Activated CD4-positive, alpha-beta T cell treated with anti-CD3 and anti-CD28 coated beads, Interleukin-2, Interleukin-4, amounts not matched to agents 100 ng/mL and 50 ng/mL, durations not matched to agents 16 hours and 8 hours (primary cell): ENCODE measurements around the gene BUB3.

Source experiments
- DNase-seq: peaks from one replicate; pipeline ENCODE4 v3.0.0-alpha.2; 2020; ENCODE audit warnings: low spot score

Gene BUB3

GRCh38 chr10:123141791-123142700 is 12.2 kb upstream of the BUB3 start:
- DNase-seq, result no peak

DNA sequence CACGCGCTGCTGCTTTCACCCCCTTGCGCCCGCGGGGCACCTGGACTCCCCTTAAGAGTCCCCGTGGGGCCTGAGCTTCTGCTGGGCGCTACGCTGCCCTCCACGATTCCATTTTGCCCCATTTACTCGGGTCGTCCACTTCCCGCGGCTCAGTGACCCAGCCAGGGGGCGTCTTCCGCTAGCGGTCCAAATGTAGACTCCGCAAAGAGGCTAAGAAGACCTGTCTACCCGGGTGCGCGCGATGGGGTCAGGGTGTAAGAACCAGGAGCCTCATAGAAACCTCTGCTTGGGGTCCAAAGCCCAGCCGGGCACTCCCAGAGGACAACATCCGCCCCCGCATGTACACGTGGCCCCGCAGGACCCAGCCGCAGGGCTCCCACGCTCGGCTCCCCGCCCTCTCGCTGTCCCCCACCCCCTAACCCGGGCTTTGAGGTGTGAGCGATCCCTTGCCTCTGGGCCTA is 11.5 kb upstream of the BUB3 start:
- no peak for DNase-seq

DNA sequence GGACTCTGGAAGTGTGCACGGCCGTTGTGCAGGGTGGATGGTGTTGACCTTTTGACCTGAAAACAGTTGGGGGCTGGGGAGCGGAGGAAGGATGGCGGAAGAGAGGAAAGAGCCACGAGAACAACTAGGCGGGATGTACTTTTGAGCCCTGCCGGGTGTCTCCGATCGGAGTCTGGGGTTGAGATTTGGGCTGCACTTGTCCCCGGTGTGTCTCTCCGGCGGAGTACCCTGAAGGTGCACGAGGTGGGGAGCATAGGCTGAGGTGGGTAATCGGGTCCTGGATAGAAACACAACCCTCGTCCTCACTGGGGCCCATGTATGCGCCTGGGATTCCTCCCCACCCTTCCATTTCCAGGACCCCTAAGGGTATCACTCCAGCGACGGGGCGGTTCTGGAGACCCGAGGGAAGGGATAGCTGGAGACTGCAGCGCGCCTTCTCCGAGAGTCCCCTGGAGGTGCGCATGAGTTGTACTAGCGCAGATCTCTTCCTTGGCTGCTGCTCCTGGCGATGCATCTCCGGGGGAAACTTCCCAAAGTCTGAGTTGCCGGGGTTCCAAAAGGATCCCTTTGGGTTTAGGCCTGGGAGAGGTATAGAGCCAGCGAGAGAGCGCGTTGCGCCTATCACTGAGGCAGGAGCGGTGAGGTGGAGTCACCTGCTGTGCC is 10.9 kb upstream of the BUB3 start:
- no peak for DNase-seq

- no peak for DNase-seq
Measured at GRCh38 chr10:123143825-123144168, 10.4 kb upstream of the BUB3 start.

DNA sequence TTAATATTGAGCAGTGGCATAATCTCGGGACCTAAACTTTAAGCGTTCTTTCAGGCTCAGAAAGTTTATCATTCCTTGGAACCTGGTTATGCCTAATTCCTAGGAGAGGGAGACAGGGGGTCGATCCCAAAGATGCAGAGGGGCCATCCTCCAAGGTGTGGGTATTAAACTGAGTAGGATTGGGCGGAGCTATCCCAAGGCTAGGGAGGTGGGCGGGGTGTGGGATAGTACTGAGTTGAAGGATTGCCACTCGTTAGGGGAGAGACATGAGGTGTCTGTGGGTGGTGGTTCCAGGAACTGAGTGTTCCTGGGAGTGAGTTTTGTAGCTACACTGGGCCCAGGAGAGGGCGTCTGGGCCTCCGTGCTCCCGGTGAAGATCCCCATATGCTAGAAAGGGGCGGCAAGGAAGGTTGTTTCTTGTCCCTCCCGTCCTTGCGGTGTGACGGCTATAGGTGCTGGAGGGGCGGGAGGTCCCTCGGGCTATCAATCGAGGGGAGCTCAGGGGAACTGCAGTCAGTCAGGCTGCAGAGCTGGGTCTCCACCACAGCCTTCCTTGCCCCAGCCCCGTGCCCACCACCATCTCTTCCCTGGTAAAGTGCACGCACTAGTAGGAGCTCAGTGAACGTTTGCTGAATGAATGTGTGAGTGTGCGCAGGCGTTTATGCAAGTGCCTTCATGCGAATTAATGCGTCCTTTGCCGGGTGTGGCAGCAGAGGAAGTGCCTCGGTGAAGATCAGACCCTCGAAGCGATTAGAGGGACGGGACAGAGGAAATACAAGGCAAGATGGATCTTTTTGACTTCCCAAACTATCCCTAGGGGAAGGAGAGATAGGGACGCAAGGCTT is 9.3 kb upstream of the BUB3 start:
- no peak for DNase-seq

DNA sequence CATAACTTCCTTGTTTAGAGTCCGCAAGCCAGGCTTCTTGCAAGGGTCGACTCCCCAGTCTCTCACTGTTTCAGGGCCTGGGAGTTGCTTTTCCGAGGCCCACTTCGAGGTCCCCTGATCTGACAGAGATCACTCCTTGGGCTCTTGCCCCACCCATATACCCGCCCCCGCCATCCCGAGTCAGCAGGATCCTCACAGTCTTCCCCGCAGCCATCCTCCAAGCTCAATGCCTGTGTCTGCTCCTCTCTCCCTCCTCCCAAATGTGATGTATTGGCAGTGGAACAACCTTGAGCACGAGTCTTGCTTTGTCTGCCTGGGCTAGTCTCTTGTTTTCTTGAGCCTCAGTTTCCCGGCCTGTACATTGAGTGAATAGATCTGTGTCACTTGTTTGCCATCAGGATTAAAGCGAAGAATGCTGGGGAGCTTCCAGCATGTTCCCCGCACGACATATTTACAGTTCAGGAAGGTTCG is 8.6 kb upstream of the BUB3 start:
- DNase-seq, result no peak

DNA sequence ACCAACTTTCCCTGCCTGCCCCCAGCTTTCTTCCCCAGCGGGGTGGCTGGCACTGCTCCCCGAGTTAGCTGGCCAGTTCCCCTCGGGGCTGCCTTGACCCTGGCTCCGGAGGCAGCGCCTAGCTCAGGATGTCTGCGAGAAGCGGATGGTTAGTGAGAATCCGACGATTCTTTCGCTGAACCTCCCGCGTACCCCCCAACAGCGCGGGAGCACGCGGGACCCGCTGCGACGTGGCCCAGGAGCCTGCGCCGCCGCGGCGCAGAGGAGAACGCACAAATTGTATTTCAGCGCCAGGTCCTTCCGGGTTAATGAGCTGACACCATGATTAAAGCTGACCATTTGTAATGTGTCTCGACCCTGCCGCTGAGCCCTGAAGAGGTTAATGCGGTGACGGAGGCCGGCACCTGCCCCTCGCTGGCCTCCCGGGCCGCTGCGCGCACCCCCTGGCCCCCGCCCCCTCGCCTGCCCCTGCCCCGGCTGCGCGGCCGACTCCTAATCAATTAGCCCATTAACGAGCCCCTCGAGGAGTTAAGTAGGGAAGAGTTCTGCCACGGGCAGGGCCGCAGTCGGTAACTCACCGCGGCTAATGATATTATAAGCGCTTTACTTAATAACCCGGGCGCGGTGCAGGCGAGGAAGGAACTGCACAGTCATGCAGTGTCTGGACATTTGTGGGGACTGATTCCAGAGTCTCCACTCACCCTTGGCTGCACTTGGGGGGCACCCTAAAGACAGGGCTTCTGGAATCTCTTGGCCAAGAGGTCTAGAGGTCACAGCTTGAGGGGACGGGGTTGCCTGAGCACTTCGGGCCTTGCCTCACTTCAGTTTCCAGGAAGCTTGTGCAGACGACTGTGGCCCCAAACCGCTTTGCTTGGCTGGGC is 7.9 kb upstream of the BUB3 start:
- no peak for DNase-seq

DNA sequence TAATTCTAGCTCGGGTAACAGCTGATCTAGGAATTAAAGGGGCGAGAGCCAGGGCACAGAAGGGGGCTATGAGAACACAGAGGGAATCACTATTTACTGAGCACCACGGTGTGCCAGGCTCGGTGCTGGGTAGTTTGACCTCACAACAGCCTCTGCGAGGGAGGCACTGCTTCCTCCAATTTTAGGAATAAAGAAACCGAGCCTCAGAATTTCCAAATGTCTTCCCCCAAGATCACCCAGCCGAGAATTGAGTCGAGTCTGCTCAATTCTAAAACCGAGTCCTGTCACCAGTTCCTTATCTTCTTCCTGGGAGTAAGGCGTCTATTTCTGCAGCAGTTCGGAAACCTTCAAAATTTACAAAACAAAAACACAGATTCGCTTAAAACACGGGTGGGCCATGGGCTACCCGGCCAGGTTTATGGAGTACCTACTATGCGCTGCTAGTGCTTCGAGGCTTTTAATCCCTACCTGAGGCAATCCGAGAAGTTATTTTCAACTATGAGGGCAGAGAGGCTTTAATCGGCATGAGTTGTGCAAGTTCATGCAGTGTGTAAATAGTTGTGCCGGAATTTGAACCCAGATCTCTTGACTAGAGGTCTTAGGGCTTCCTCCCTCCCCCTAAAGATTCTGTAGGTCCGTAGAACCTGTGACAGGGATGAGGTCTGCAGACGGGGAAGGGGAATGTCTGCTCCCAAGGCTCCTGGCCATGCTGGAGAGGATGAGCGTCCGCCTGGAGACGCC is 7.1 kb upstream of the BUB3 start:
- DNase-seq, result no peak

GRCh38 chr10:123147635-123148413 is 6.4 kb upstream of the BUB3 start, which contains the start of gene HMX2:
Gene HMX2 (plus strand): TSS chr10:123148136. CDS start chr10:123148379, 243 bp downstream.
- DNase-seq, result no peak

GRCh38 chr10:123148414-123149161 is 5.6 kb upstream of the BUB3 start:
- DNase-seq, result no peak

DNA sequence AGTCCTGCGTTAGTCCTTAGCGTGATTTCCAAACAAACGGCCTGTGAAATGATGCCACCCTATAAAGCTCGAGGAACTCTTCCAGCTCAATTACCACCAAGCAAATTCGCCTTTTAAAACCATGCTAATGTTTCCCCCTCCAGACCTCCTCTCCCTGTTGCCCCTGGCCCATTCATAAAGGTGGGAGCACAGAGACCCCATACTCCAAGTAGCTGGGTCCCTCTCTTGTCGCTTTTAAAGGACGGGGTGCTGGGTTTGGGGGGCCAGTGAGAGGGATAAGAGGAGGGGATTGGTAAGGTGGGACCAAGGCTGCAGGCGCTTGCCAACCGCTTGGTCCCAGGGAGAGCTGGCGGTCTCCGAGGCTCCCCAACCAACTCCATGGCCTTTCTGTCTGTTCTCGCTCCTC is 5.0 kb upstream of the BUB3 start:
- no peak for DNase-seq

GRCh38 chr10:123149568-123150270 is 4.5 kb upstream of the BUB3 start:
- no peak for DNase-seq

DNA sequence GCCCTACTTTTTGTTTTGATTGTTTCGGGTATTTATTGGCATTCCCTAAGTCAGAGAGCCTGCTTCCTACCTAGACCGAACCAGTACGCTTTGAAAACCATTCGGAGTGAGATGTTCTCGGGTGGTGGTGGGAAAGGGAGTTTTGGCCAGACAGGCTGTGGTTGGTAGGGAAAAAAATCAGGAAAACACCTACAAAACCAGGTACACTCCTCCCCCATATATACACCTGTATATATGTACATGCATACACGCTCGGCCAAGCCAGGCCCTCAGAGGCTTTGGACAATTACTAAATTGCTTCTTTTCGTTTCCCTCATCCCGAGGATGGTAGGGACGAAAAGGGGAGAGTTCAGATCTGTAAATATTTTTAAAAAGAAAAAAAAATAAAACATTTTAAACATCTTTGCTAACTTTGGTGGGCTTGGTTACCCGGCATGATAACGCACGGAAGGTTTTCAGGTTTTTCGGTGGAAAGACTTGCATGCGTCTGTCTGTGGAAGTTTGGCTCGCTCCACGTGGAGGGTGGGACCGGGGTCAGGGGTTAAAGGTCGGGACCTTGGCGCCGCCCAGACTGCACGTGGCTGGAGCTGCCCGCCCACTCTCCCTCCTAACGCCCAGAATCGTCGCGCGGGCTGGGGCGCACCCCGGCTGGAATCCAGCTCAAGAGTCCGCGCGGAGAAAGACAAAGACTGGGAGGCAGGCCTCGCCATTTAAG is 3.8 kb upstream of the BUB3 start:
- DNase-seq, result no peak

DNA sequence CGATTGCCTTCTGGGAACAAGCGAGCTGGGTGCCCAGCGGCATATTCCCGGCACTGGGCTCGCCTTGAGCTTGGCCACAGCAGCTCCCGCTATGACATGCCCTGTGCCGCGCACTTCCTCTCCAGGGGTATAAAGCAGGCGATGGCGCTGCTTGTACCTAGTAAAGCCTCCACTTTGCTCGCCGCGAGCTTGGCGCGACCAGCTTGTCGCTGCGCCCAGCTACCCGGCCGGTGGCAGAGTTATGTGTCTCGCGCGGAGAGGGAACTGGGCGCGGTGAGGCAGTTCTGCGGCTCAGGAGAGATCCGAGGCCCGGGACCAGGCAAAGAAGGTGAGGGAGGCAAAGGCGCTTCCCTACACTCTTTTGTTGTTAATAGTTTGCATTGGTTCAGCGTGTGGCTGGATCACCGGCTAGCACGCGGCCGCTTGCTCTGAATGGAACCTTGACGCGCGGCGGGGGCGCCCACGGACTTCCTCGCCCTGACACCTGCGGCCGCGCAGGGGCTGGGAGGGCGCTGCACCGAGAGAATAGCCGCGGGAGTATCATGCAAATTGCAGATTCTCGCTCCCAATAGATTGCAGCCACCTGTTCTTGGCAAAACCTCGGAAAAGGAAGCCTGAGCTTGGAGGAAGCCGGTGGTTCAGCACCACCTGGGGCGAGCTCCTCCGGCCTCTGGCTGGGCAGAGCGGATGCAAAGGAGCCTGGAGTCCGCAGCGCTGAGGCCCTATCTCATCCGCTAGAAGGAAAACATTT is 3.0 kb upstream of the BUB3 start:
- DNase-seq, result no peak

DNA sequence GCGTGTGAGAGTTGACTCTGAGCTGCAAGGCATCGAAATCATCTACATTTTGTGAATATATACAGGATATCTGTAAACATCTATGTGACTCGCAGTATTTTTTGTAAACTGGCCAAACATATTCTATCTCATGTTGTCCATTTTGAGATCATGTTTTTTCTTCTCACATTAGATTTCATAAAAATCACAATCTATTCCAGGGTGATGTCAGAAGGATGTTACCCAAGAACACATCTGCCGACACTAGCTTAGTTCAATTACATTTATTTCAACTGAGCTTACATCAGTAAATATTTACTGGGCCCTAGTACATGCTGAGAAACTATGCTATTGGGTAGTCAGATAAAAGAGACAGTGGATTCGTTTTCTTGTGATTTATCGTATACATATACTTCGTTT is 2.5 kb upstream of the BUB3 start:
- no peak for DNase-seq

DNA sequence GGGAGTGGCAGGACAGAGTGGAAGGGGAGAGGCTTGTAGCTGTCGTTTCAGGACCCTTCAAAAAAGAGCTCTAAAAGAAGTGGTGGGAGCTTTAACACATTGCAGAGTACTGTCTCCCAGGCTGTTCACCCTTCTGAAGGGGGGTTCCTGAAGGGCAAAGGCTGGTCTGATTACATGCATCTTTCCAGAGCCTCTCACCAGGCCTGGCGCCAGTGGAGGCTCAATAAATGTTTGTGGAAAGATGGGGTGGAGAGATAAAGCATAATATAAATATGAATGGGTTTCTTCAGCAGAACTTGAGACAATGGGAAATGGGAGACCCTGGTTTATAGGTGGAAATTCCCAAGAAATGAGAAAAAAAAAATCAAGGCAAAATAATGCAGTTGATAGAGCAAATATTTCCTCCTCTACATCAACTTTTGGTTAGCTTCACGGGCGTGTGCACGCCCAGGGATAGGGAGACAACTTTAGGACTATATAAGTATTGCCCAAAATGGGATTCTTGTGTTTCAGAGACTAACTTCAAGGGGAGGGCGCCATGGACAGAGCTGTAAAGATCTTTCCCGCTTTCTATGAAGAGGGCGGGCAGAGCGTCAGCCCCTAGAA is 613 bp upstream of the BUB3 start:
- DNase-seq, result no peak
